ENCODE measurements around the gene DIDO1.

DNA sequence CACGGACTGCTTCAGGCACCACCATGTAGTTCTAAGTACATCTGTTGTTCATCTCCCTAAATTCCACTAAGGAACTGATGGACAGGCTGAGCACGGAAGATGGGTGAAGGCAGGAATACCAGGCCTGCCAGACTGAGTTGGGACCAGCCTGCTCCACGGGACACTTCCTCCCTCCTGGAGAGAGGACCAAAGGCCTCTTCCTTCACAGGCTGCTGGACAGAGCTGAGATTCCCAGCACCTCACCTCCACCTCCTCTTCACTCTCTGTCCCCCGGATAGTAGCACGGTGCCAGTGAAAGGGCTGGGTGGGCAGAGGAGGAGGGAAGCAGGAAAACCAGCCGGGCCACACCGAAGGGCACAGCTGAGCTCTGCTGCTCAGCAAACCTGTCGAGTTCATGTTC lies 41.7 kb downstream of the DIDO1 start:
- TF ChIP-seq, protein P1, sequence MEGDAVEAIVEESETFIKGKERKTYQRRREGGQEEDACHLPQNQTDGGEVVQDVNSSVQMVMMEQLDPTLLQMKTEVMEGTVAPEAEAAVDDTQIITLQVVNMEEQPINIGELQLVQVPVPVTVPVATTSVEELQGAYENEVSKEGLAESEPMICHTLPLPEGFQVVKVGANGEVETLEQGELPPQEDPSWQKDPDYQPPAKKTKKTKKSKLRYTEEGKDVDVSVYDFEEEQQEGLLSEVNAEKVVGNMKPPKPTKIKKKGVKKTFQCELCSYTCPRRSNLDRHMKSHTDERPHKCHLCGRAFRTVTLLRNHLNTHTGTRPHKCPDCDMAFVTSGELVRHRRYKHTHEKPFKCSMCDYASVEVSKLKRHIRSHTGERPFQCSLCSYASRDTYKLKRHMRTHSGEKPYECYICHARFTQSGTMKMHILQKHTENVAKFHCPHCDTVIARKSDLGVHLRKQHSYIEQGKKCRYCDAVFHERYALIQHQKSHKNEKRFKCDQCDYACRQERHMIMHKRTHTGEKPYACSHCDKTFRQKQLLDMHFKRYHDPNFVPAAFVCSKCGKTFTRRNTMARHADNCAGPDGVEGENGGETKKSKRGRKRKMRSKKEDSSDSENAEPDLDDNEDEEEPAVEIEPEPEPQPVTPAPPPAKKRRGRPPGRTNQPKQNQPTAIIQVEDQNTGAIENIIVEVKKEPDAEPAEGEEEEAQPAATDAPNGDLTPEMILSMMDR (IDR thresholded peaks at IDR 0.05; ENCODE audit: insufficient read depth, low read length, poor library complexity, severe bottlenecking): no peak
- TF ChIP-seq EZH2phosphoT487 (conservative IDR thresholded peaks at IDR 0.05; ENCODE audit: low read length): no peak

Measured in SU-DHL-6 (cell line).